ENCODE results near the gene SLC16A5. TPM values are rescaled to one million over a fixed set of nuclear protein-coding genes. Genes with fewer than 3 reads are reported as not detected.

Gene SLC16A5
- total RNA-seq, 1 donor from 2014 or later: 7.1 TPM

DNA sequence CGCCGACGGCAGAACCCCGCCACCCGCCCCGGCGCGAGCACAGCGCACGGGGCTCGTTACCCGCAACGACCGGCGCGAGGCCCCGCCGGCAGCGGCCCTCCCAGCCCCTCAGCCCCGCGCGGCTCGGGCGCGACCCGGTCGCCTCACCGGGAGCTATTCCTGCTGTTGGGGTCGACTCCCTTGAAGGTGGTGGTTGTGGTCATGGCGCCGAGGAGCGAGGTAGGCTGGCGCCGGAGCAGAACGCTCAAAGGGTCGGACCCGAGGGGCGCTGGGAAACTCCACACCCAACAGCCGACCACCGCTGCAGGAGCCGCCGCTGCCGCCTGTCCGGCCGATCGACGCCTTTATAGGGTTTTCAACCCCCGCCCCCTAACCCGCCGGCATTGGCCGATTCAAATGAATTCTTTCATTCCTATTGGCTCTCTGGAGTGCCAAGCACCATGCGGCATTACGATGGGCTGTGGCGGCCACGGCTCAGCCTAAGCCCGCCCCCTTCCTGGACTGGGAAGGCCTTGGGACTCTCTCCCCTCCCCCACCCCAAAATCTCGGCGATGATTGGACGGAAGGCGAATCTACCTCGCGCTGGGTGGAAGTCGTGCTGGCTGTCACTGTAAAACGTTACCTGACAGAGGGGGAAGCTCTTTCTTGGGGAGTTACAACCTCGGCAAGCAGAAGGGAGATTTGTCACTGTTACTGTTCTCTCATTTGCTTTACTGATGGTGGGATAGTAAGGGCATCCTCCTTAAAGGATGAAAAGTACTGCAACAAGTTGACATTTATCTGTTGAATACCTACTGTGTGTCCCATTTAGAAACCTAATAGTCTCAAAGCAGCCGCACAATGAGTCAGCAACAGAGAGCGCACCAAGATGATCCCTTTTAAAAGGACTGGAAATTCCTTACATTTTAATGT is 66.7 kb downstream of the SLC16A5 start, which contains the start of gene JPT1:
Gene JPT1 (minus strand): TSS at position 318 of the 912 bp plus-strand sequence. CDS start 115 bp downstream, at position 203.
- peak within 1 kb of the TSS; percentile 89 for H3K4me3 ChIP-seq (ENCODE audit: insufficient read depth, low read depth, low read length)

DNA sequence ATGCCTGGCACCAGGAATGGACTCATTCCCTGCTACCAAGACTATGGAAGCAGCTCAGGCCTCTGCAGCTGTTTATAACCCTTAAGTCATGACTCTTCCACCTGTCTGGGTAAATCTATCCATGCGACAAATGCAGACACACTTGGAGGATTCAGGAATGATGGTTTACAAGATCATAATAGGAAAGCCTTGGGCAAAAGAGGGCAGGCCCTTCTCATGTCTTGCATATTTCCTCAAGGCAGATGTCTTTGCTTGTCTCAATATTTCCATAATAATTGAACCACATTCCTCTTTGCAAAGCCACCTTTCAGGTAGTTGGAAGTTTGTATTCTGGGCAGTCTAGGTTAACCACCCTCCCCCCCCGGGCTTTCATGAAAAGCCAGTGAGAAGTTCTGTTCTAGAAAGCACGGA is 67.4 kb downstream of the SLC16A5 start:
- Mint-ChIP-seq H3K4me3 (ENCODE audit: unreplicated experiment) (peak overlapping the region; percentile 86), H3K4me1 (ENCODE audit: low read depth, unreplicated experiment) (peaks cover 14% of the 10 kb centered on the region), H3K36me3 (ENCODE audit: low read depth, unreplicated experiment) (peaks cover 3% of the 10 kb centered on the region), H3K27ac (ENCODE audit: unreplicated experiment) (peak overlapping the region; percentile 69), H3K27me3 (ENCODE audit: low read depth, unreplicated experiment) (no peaks in the 10 kb centered on the region), H3K9me3 (ENCODE audit: unreplicated experiment) (no peaks in the 10 kb centered on the region)
- FAIRE-seq (no peak), DNase-seq (ENCODE audit: low read depth) (no peak)
- no peaks in the 10 kb centered on the region for H3K36me3 ChIP-seq (ENCODE audit: insufficient read depth, low read length)
- peaks cover 45% of the 10 kb centered on the region for H3K79me2 ChIP-seq (ENCODE audit: insufficient read depth, low read length)
- peak overlapping the region; percentile 42 for H3K9ac ChIP-seq (ENCODE audit: low read length)
- H3K4me2 ChIP-seq (ENCODE audit: low read length): peak overlapping the region; percentile 92
- peaks cover 21% of the 10 kb centered on the region for H3K4me1 ChIP-seq (ENCODE audit: insufficient read depth, low read length)
- no peak overlapping the region for H2AFZ ChIP-seq (ENCODE audit: low read depth, low read length)
- H3K9me3 ChIP-seq (ENCODE audit: insufficient read depth, low read depth, low read length): no peaks in the 10 kb centered on the region
- no peak overlapping the region for H3K4me3 ChIP-seq (ENCODE audit: insufficient read depth, low read depth, low read length)
- TF ChIP-seq, protein P1, sequence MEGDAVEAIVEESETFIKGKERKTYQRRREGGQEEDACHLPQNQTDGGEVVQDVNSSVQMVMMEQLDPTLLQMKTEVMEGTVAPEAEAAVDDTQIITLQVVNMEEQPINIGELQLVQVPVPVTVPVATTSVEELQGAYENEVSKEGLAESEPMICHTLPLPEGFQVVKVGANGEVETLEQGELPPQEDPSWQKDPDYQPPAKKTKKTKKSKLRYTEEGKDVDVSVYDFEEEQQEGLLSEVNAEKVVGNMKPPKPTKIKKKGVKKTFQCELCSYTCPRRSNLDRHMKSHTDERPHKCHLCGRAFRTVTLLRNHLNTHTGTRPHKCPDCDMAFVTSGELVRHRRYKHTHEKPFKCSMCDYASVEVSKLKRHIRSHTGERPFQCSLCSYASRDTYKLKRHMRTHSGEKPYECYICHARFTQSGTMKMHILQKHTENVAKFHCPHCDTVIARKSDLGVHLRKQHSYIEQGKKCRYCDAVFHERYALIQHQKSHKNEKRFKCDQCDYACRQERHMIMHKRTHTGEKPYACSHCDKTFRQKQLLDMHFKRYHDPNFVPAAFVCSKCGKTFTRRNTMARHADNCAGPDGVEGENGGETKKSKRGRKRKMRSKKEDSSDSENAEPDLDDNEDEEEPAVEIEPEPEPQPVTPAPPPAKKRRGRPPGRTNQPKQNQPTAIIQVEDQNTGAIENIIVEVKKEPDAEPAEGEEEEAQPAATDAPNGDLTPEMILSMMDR (IDR thresholded peaks at IDR 0.05; ENCODE audit: insufficient read depth, low read depth, low read length): no peak
- no peak for TF ChIP-seq EZH2 (IDR thresholded peaks at IDR 0.05; ENCODE audit: insufficient read depth, low read length)
- H3K27me3 ChIP-seq (ENCODE audit: insufficient read depth, low read length): no peaks in the 10 kb centered on the region
- H3K27ac ChIP-seq (ENCODE audit: low read depth, low read length): no peak overlapping the region
- peaks cover 30% of the 10 kb centered on the region for H4K20me1 ChIP-seq (ENCODE audit: insufficient read depth, low read length)

More for the DNA sequence above, 66.7 kb downstream of the SLC16A5 start, which contains the start of gene JPT1:
- Histone ChIP-seq H3K36me3 (ENCODE audit: insufficient read depth, low read length) (no peaks in the 10 kb centered on the region), H2AFZ (ENCODE audit: low read depth, low read length) (peak within 1 kb of the TSS; percentile 55), H3K27ac (ENCODE audit: low read depth, low read length) (peak within 1 kb of the TSS; percentile 77), H4K20me1 (ENCODE audit: insufficient read depth, low read length) (peaks cover 37% of the 10 kb centered on the region), H3K79me2 (ENCODE audit: insufficient read depth, low read length) (peaks cover 52% of the 10 kb centered on the region), H3K4me1 (ENCODE audit: insufficient read depth, low read length) (peaks cover 17% of the 10 kb centered on the region), H3K27me3 (ENCODE audit: insufficient read depth, low read length) (no peaks in the 10 kb centered on the region), H3K4me2 (ENCODE audit: low read length) (peak within 1 kb of the TSS; percentile 92), H3K9ac (ENCODE audit: low read length) (peak within 1 kb of the TSS; percentile 96), H3K9me3 (ENCODE audit: insufficient read depth, low read depth, low read length) (no peaks in the 10 kb centered on the region)
- DNase-seq (ENCODE audit: low read depth) (peak; percentile 95), FAIRE-seq (no peak)
- H3K4me1 Mint-ChIP-seq (ENCODE audit: low read depth, unreplicated experiment): peaks cover 16% of the 10 kb centered on the region
- H3K36me3 Mint-ChIP-seq (ENCODE audit: low read depth, unreplicated experiment): peaks cover 2% of the 10 kb centered on the region
- H3K4me3 Mint-ChIP-seq (ENCODE audit: unreplicated experiment): peak within 1 kb of the TSS; percentile 95
- no peak for TF ChIP-seq EZH2 (IDR thresholded peaks at IDR 0.05; ENCODE audit: insufficient read depth, low read length)
- TF ChIP-seq, protein P1 (IDR thresholded peaks at IDR 0.05; ENCODE audit: insufficient read depth, low read depth, low read length): no peak
- no peaks in the 10 kb centered on the region for H3K9me3 Mint-ChIP-seq (ENCODE audit: unreplicated experiment)
- H3K27me3 Mint-ChIP-seq (ENCODE audit: low read depth, unreplicated experiment): no peaks in the 10 kb centered on the region
- peak within 1 kb of the TSS; percentile 87 for H3K27ac Mint-ChIP-seq (ENCODE audit: unreplicated experiment)

Other genes with a start within 250 kb of the SLC16A5 start
- gene GRIN2C, start 228.1 kb upstream of the SLC16A5 start, total RNA-seq: 0.50 and 1.0 TPM in 2 replicates
- 30.8 and 34.2 TPM in 2 replicates for gene FDXR, start 215.0 kb upstream of the SLC16A5 start, total RNA-seq
- not detected in 2 replicates for gene FADS6, start 194.3 kb upstream of the SLC16A5 start, total RNA-seq
- 0.14 TPM in 1 of 2 replicates, not detected in the other for gene USH1G, start 164.7 kb upstream of the SLC16A5 start, total RNA-seq
- gene OTOP2, start 163.7 kb upstream of the SLC16A5 start, total RNA-seq: not detected in 2 replicates
- not detected in 2 replicates for gene OTOP3, start 152.1 kb upstream of the SLC16A5 start, total RNA-seq
- gene HID1, start 115.2 kb upstream of the SLC16A5 start, total RNA-seq: 2.5 and 2.6 TPM in 2 replicates
- gene CDR2L, start 100.3 kb upstream of the SLC16A5 start, total RNA-seq: 59.1 and 62.9 TPM in 2 replicates
- 23.8 and 24.4 TPM in 2 replicates for gene MRPL58, start 75.3 kb upstream of the SLC16A5 start, total RNA-seq
- 238 and 239 TPM in 2 replicates for gene ATP5PD, start 41.0 kb upstream of the SLC16A5 start, total RNA-seq
- 17.1 and 18.6 TPM in 2 replicates for gene KCTD2, start 40.7 kb upstream of the SLC16A5 start, total RNA-seq
- gene ARMC7, start 22.0 kb downstream of the SLC16A5 start, total RNA-seq: 11.5 and 11.9 TPM in 2 replicates
- 23.7 and 29.5 TPM in 2 replicates for gene NT5C, start 43.8 kb downstream of the SLC16A5 start, total RNA-seq
- gene JPT1, start 66.6 kb downstream of the SLC16A5 start, total RNA-seq: 232 and 282 TPM in 2 replicates
- 413 and 449 TPM in 2 replicates for gene SUMO2, start 95.0 kb downstream of the SLC16A5 start, total RNA-seq
- gene NUP85, start 117.7 kb downstream of the SLC16A5 start, total RNA-seq: 37.3 and 44.3 TPM in 2 replicates
- 25.3 and 28.5 TPM in 2 replicates for gene GGA3, start 173.7 kb downstream of the SLC16A5 start, total RNA-seq
- 50.0 and 55.0 TPM in 2 replicates for gene MRPS7, start 173.9 kb downstream of the SLC16A5 start, total RNA-seq
- 3.9 and 5.0 TPM in 2 replicates for gene MIF4GD, start 183.3 kb downstream of the SLC16A5 start, total RNA-seq
- 8.8 and 12.8 TPM in 2 replicates for gene SLC25A19, start 201.5 kb downstream of the SLC16A5 start, total RNA-seq

All from astrocyte (in vitro differentiated cells and primary cell).